ENCODE data around the gene SERPINH1.

Gene SERPINH1

DNA sequence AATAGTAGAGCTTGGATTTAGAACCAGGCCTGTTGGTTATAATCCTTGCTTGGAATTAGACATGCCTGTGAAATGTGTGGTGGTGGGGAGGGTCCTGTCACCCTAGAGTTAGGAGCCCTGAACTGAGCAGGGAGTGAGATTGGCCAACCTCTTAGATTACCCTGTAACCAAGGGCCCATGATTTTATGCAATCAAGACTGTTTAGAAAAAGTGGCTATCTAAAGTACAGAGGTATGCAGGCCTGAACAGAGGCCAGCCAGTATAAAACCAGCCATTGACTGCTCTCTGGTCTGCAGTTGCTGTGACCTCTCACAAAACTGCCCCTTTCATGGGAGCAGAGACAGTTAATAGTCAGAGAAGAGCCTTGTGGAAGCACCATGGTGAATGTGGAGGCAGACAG is 36.2 kb downstream of the SERPINH1 start:
- no peaks in the 10 kb centered on the region for H4K20me1 ChIP-seq (ENCODE audit: insufficient read depth, low read length, poor library complexity, severe bottlenecking)
- H3K36me3 ChIP-seq (ENCODE audit: insufficient read depth, low read length): no peaks in the 10 kb centered on the region
- H3K27me3 ChIP-seq (ENCODE audit: insufficient read depth, low read length, poor library complexity, severe bottlenecking): no peaks in the 10 kb centered on the region
- no peaks in the 10 kb centered on the region for H3K9me3 ChIP-seq (ENCODE audit: insufficient read depth, low read depth, low read length)
- H2AFZ ChIP-seq (ENCODE audit: low read length): no peak overlapping the region
- H3K9ac ChIP-seq (ENCODE audit: low read depth, low read length, poor library complexity, severe bottlenecking): no peak overlapping the region
- H3K4me2 ChIP-seq (ENCODE audit: low read depth, low read length, poor library complexity, severe bottlenecking): no peak overlapping the region
- no peak overlapping the region for H3K4me3 ChIP-seq (ENCODE audit: low read length, poor library complexity, severe bottlenecking)
- H3K9me2 ChIP-seq (replicated peaks; ENCODE audit: low read depth, low read length): no peaks in the 10 kb centered on the region
- H3F3A ChIP-seq (ENCODE audit: low read depth): no peaks in the 10 kb centered on the region
- H3K79me2 ChIP-seq (ENCODE audit: insufficient read depth, low read length): no peaks in the 10 kb centered on the region
- peaks cover 6% of the 10 kb centered on the region for H3K4me1 ChIP-seq (ENCODE audit: insufficient read depth, low read length, poor library complexity, severe bottlenecking)
- TF ChIP-seq, protein P1, sequence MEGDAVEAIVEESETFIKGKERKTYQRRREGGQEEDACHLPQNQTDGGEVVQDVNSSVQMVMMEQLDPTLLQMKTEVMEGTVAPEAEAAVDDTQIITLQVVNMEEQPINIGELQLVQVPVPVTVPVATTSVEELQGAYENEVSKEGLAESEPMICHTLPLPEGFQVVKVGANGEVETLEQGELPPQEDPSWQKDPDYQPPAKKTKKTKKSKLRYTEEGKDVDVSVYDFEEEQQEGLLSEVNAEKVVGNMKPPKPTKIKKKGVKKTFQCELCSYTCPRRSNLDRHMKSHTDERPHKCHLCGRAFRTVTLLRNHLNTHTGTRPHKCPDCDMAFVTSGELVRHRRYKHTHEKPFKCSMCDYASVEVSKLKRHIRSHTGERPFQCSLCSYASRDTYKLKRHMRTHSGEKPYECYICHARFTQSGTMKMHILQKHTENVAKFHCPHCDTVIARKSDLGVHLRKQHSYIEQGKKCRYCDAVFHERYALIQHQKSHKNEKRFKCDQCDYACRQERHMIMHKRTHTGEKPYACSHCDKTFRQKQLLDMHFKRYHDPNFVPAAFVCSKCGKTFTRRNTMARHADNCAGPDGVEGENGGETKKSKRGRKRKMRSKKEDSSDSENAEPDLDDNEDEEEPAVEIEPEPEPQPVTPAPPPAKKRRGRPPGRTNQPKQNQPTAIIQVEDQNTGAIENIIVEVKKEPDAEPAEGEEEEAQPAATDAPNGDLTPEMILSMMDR (conservative IDR thresholded peaks at IDR 0.05; ENCODE audit: low read length): no peak
- TF ChIP-seq EZH2phosphoT487 (IDR thresholded peaks at IDR 0.05; ENCODE audit: borderline replicate concordance): no peak

GRCh38 chr11:75598900-75599299 is 36.8 kb downstream of the SERPINH1 start:
- Histone ChIP-seq H4K20me1 (ENCODE audit: insufficient read depth, low read length, poor library complexity, severe bottlenecking) (no peaks in the 10 kb centered on the region), H3K79me2 (ENCODE audit: insufficient read depth, low read length) (no peaks in the 10 kb centered on the region), H3K9me3 (ENCODE audit: insufficient read depth, low read depth, low read length) (no peaks in the 10 kb centered on the region), H3K4me3 (ENCODE audit: low read length, poor library complexity, severe bottlenecking) (no peak overlapping the region), H3K4me1 (ENCODE audit: insufficient read depth, low read length, poor library complexity, severe bottlenecking) (peaks cover 7% of the 10 kb centered on the region), H3F3A (ENCODE audit: low read depth) (no peaks in the 10 kb centered on the region), H3K9me2 (replicated peaks; ENCODE audit: low read depth, low read length) (no peaks in the 10 kb centered on the region), H2AFZ (ENCODE audit: low read length) (no peak overlapping the region), H3K36me3 (ENCODE audit: insufficient read depth, low read length) (no peaks in the 10 kb centered on the region), H3K4me2 (ENCODE audit: low read depth, low read length, poor library complexity, severe bottlenecking) (no peak overlapping the region), H3K9ac (ENCODE audit: low read depth, low read length, poor library complexity, severe bottlenecking) (no peak overlapping the region), H3K27me3 (ENCODE audit: insufficient read depth, low read length, poor library complexity, severe bottlenecking) (no peaks in the 10 kb centered on the region)
- TF ChIP-seq, protein P1 (conservative IDR thresholded peaks at IDR 0.05; ENCODE audit: low read length): no peak
- no peak for TF ChIP-seq EZH2phosphoT487 (IDR thresholded peaks at IDR 0.05; ENCODE audit: borderline replicate concordance)

GRCh38 chr11:75600356-75600755 is 38.3 kb downstream of the SERPINH1 start:
- H4K20me1 ChIP-seq (ENCODE audit: insufficient read depth, low read length, poor library complexity, severe bottlenecking): no peaks in the 10 kb centered on the region
- H3K4me3 ChIP-seq (ENCODE audit: low read length, poor library complexity, severe bottlenecking): no peak overlapping the region
- H3K9me3 ChIP-seq (ENCODE audit: insufficient read depth, low read depth, low read length): no peaks in the 10 kb centered on the region
- H3F3A ChIP-seq (ENCODE audit: low read depth): no peaks in the 10 kb centered on the region
- peaks cover 7% of the 10 kb centered on the region for H3K4me1 ChIP-seq (ENCODE audit: insufficient read depth, low read length, poor library complexity, severe bottlenecking)
- H3K36me3 ChIP-seq (ENCODE audit: insufficient read depth, low read length): no peaks in the 10 kb centered on the region
- H3K4me2 ChIP-seq (ENCODE audit: low read depth, low read length, poor library complexity, severe bottlenecking): no peak overlapping the region
- H2AFZ ChIP-seq (ENCODE audit: low read length): no peak overlapping the region
- H3K27me3 ChIP-seq (ENCODE audit: insufficient read depth, low read length, poor library complexity, severe bottlenecking): peaks cover 6% of the 10 kb centered on the region
- H3K79me2 ChIP-seq (ENCODE audit: insufficient read depth, low read length): no peaks in the 10 kb centered on the region
- H3K9ac ChIP-seq (ENCODE audit: low read depth, low read length, poor library complexity, severe bottlenecking): no peak overlapping the region
- no peaks in the 10 kb centered on the region for H3K9me2 ChIP-seq (replicated peaks; ENCODE audit: low read depth, low read length)
- no peak for TF ChIP-seq EZH2phosphoT487 (IDR thresholded peaks at IDR 0.05; ENCODE audit: borderline replicate concordance)
- TF ChIP-seq, protein P1 (conservative IDR thresholded peaks at IDR 0.05; ENCODE audit: low read length): no peak

All from Loucy (cell line).